Activated T-cell treated with anti-CD3 and anti-CD28 coated beads for 4 hours (primary cell): ENCODE results near the gene PTPN22.
A peak's percentile ranks its signal among the peaks of the same experiment; 100 is the strongest.

ENCODE experiments used
- DNase-seq: peaks from one replicate; pipeline ENCODE4 v3.0.0-alpha.2; 2020

The PTPN22 gene

DNA sequence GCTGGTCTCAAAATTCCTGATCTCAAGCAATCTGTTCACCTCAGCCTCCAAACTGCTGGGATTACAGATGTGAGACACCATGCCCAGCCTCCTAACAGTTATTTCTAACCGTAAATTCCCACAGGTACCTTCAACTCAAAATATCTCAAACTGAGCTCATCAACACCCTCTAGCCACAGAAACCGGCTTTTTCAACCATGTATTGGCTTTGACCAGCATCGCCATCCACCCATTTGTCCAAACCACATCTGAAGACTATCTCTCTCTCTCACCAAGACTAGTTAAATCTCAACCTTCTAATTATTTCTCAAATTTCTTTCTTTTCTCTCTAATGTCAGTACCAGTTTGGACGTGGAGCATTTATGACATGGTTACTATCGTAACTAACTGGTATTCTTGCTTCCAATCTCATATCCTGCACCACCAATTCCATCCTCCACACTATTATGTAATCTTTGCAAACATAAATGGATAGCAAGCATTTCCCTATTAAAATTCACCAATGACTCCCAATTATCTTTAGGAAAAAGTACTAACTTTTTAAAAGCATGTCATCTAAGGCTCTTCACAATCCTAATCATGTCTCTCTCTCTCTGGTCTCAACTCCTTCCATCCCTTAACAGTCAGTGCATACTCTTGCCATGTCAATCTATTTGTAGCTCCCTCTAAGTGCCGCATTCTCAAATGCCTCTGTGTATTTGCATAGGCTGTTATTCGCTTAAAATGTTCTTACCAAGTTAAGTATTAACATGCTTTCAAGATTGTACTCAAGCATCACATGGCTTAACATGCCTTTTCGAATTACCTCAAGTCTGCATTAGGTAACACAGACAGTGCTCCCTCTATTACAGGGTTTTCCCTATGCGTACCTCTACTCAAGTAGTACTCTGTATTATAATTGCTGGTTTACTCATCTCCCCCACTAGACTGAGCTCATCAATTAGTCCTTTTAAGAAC lies 77.4 kb downstream of the PTPN22 start:
- no peak for DNase-seq

DNA sequence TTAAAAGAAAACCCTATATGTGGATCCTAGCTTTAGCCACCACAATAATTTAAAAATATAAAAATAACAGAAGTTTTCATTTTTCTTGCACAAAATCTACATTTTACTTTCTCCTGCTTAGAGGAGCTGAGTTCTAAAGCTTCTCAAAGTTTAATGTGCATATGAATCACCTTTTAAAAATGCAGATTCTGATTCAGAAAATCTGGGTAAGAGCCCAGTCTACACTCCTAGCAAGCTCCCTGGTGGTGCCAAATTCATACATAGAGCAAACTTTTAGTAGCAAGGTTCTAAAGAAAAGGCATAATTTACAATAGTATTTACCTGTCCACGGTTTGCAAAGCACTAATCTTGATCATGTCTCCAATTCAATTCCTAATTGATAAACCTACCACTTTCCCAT lies 78.5 kb downstream of the PTPN22 start:
- no peak for DNase-seq

DNA sequence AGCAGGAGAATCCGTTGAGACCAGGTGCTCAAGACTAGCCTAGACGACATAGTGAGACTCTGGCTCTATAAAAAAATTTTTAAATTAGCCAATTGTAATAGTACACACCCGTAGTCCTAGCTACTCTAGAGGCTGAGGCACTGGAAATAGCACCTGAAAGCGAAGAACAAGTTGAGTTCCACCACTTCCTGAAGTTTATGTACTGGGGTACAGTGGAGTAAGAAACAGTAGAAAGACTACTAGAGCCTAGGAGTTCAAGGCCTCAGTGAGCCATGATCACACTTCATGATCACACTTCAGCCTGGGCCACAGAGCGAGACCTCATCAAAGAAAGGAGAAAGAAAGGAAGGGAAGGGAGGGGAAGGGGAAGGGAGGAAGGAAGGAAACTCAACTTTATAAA lies 79.0 kb downstream of the PTPN22 start:
- DNase-seq, result no peak

DNA sequence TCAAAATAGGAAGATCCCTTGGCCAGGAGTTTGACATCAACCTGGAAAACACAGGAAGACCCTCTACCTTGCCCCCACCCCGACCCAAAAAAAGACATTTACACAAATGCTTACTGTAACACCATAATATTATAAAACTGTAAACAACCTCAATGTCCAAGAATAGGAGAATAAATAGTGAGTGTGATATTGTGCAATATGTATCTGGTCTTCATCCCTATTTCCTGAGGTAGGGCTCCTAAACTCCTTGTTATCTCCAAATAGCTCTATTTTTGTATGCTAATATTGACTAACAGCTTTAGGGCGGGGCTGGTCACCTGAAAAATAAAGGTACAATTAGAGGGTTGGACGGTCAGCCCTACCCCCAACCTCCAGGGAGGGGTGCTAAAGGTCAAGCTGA lies 82.7 kb downstream of the PTPN22 start:
- DNase-seq, result no peak

DNA sequence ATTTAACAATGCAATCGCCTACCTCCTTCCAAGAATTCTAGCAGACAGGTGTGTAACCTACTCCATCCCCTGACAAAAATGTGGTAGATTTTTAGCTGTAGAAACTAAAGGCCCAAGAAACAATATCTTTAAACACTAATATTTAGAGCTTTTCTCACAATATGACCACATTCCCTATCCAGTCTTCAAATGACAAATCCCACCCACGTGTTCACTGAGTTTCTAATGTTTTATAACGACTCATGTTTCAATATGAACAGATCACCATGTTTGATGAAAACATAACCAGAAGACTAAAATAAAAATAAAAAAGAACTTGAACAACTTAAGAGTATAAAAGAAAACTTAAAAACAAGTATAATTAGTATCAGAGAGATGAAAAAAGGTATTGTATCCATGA lies 83.8 kb downstream of the PTPN22 start:
- no peak for DNase-seq

DNA sequence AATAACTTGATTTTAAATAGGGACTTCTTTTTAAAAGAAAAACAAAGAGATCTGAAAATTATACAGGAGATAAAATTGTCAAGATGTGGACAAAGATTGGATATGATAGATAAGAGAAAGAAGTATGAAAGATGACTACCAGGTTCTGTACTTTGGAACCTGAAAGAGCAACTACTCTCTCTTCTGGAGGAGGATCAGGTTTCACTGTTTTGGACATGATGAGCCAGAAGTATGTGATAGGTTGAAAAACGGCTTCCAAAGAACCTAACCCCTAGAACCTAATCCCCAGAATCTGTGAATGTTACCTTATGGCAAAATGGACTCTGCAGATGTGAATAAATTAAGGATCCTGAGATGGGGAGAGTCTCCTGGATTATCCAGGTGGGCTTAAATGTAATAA lies 85.4 kb downstream of the PTPN22 start:
- no peak for DNase-seq

DNA sequence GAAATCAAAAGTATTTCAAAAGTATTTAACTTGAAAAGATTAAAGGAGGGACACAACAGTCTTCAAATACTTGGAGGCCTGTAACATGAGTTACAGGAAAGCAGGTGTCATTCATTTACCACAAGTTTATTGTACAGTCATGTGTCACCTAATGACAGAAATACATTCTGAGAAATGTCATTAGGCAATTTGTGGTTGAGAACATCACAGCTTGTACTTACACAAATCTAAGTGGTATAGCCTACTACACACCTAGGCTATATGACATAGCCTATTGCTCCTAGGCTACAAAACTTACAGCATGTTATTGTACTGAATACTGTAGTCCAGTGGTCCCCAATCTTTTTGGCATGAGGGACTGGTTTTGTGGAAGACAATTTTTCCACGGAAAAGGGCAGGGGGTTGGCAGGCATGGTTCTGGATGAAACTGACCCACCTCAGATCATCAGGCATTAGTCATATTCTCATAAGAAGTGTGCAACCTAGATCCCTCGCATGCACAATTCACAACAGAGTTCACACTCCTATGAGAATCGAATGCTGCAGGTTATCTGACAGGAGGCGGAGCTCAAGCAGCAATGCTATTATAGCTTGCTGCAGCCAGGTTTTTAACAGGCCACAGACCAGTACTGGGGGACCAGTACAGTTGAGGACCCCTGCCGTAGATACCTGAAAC lies 87.3 kb downstream of the PTPN22 start:
- no peak for DNase-seq

DNA sequence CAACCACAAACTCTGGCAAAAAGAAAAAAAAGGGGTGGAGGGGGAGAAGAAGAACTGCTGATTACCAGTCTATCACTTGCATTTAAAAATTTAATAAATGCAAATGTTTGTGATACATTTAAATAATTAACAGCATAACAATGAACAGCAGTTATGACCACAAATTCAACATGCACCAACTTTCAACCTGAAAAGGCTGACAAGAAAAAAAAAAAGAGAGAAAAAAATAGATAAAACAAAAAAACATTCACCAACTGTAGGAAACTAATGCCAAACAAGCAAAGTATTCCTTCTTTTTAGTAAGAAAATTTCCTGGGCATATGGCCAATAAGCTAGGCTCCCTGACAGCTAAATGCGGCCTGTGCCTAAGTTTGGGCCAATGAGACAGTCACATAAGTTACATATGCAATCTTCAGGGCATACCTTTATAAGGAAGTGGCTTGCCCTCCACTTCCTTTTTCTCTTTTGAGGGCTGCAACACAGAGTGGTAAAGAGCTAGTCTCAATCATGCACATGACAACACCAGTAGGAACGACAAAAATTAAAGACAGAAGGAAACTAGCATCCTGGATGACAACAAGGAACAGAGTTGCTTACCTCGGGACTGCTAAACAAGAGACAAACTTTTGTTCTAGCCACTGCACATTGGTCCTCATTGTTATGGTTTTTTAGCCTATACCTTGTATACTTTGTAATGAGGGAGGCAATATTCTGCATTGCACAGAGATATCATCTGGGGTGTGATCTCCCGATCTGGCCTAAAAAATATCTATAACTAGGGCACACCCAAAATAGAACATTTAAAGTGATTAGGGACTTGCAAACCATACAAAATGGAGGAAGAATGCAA lies 88.0 kb downstream of the PTPN22 start:
- DNase-seq, result peak; percentile 16

DNA sequence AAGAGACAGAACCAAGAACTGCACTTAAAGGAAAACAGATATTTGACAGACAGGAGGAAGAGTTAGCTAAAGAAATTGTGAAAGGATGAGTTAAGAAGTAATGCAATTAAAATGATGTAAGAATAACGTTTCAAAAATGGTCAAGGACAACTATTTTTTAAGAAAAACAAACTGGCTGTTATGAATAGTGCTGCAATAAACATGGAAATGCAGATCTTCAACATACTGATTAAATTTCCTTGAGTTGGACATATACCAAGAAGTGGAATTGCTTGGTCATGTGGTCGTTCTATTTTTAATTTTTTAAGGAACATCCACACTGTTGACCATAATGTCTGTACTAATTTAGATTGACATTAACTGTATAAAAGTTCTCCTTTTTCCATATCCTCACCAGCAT lies 89.1 kb downstream of the PTPN22 start:
- DNase-seq, result no peak

DNA sequence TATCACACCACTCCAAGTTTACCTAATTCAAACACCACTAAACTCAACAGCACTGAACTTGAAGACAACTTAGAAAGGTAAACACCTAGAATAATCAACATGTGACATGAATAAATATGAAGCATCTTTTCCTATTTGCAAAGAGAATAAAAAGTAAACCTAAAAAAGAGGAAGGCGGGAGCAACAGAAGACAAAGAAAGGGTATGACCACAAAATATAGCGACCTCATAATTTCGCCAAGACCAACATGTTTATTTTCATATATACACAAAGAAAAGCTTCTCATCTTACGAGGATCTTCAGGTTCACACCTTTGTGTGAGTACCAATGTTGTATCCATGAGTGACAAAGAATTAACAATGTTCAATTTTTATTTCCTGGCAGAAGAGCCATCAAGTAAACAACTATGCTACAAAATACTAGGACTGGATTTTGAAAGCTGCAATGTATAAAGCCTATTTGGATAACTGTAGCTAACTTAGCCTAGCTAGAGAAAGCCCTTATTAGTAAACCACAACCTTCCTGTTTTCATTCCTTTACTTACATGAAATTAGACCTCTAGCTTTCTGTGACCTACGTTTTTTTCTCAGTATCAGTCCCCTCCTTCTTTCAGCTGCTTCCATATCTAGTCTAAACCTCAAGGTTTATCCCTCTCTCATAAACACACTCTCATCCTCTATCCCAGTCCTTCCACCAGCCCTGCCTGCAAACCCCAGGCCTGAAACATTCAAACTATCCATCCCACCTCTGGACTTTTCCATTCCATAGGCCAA lies 91.0 kb downstream of the PTPN22 start:
- no peak for DNase-seq

DNA sequence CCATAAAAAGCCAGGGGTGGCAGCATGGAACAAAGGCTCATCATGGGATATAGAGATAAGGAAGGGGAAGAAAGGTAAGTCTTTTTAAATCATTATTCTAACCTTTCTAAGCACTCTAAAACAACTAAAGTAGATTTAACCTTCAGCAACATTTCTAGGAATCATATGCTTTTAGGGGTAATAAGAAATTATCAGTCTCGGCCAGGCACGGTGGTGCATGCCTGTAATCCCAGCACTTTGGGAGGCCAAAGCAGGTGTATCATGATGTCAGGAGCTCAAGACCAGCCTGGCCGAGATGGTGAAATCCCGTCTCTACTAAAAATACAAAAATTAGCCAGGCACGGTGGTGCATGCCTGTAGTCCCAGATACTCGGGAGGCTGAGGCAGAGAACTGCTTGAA lies 92.0 kb downstream of the PTPN22 start:
- no peak for DNase-seq

DNA sequence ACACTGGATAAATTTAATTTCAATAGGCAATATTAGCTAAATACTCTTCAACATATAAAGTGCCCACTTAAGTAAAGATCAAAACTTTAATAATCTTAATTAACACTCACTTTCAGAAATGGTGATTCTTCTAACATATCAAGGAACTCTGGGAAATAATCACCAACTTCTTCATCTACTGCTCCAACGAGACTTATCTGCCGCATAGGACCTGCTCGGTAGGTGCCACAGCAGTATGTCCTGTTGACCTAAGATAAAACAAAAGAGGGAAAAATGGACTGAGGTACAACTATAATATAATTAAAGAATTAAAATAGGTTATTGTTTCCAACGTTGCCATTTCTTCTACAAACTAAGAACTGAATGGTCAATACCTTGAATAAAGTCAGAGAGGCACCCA lies 94.0 kb downstream of the PTPN22 start:
- DNase-seq, result no peak

DNA sequence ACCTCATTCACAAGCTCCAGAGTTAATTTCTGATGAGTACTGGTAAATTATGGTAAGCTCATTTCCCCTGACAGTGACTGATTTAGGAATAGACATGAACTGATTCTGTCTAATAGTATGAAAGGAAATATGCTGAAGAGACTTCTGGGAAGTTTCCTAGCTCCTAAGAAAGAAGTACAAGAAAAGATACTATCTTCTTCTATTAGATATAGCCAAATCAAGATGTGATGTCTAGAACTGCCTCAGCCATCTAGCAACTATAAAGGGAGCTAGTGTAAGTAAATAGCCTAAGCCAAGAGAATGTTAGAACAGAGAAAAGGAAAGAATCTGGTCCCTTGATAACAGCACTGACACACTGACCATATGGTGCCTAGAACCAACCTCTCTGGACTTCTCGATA lies 101.5 kb downstream of the PTPN22 start:
- DNase-seq, result no peak

DNA sequence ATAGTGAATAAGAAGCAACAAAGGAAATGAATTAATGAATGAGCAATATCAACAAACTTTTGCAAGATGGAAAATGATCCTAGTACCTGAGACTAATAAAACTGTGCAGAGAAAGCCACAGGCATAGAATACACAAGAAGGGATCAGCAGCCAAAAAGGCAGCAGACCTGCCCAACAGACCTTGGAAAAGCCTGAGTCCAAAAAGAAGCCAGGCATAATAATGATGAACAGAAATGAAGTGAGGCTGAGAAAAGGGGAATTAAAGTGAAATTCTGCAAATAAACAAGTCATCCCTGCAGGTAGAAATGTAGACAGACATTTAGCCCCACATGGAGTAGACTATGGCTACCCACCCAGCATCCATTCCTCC lies 101.9 kb downstream of the PTPN22 start:
- no peak for DNase-seq

DNA sequence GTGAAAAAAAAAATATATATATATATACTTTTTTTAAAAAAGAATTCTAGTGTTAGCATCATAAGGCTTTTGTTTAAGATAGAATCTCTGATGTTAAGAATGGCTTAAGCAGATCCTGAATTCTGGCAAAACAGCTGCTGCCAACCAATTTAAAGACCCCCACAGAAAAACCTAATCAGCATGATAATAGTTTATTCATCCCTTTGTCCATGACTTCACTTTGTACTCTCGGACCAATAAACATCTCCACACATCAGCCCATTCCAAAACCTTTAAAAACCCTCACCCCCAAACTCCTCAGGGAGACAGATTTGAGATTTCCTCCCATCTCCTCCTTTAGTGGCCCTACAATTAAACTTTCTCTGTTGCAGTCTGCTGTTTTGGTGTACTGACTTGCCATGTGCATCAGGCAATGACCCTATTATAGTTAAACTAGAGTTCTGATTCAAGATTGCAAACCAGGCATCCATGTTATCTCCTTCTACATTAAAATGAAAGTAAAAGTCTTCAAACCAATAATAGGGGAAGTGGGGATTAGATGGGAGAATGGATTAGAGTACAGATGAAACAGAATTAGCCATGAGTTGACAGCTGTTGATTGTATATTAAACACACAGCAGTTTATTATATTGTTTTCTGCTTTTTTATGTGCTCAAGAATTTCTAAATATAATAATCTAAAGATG lies 102.5 kb downstream of the PTPN22 start:
- DNase-seq, result no peak

DNA sequence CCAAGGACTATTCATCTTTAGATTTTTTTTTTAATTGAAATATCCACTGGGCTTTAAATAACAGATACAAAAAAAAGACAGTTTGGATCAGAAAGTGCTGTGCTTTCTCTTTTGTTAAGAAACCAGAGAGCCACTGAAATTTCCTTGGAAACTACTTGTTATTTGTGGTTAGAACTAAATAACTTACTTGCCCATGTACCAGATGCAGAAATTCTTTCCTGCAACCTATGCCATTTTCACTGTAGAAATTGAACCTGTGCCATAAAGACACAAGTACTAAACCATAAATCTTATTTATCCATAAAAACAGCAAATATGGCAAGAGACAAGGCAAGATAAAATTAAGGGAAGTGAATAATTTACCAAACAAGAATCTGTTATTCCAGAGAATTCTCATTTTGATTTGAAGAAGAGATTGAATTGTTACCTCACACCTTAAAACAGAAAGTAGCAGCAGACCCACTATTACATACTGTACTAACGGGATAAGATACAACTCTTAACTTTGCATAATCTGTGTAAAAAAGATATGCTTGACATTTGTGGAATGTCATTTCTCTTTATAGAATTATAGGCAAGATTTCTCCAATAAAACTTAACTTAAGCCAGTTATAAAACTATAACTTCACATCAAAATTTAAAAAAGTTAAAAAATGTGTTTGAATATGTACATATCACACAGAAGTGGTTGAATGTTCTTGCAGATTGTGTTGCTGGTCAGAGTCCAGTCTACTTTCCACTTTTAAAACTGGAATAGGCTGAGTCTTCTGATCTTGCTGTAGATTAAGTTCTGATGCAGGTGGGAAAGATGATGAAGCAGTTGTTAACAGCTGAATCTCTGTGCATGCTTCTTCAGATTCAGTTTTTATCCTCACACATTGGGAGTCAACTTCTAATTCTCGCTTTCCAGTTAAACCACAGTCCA lies 105.9 kb downstream of the PTPN22 start:
- no peak for DNase-seq
